Choroid plexus epithelial cell (primary cell): ENCODE measurements around the gene MAP2K7.

ENCODE experiments used
- DNase-seq: peaks from one replicate; pipeline ENCODE4 v3.0.0-alpha.2; 2010; ENCODE audit warnings: low read depth
- H3K4me3 ChIP-seq: 2 replicates; pipeline ENCODE4 v1.5.1; 2011; ENCODE audit warnings: low read depth, mild to moderate bottlenecking, control low read depth, low read length, moderate library complexity
- CTCF ChIP-seq: conservative IDR thresholded peaks from 2 replicates; pipeline ENCODE4 v1.5.1; 2011; ENCODE audit warnings: low read depth, mild to moderate bottlenecking, control low read depth, inconsistent platforms, low read length, moderate library complexity

Gene MAP2K7

DNA sequence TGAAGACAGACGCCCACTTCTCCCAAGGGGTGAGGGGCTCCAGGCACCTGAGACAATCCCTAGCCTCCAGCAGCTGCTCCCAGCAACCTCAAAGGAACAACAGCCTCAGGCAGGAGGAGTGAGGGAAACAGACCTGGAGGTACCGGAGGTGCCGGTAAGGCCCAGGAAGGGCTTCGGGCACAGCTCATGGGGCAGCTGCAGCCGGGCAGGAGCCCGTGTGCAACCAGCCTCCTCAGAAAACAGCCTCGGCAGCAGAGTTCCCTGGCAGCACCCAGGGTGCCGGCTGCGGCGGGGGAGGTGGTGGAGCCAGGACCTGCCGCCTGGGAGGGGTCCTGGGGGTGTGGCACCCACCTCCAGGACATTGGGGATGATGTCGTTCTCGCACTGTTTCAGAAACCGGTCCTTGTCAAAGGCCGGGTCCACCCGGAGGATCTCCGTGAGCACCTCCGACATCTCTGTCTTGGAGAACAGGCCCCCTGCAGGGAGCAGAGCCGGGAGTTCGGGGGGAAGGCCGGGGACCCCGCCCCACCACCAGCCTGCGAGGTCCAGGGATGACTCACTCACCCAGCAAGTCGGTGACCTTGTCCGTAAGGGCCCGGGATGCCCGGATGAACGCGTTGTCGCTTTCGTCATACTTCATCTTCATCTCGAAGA, 28.7 kb downstream of the MAP2K7 start:
- H3K4me3 ChIP-seq, result no peak overlapping the region
- no peak for TF ChIP-seq CTCF
- no peak for DNase-seq

DNA sequence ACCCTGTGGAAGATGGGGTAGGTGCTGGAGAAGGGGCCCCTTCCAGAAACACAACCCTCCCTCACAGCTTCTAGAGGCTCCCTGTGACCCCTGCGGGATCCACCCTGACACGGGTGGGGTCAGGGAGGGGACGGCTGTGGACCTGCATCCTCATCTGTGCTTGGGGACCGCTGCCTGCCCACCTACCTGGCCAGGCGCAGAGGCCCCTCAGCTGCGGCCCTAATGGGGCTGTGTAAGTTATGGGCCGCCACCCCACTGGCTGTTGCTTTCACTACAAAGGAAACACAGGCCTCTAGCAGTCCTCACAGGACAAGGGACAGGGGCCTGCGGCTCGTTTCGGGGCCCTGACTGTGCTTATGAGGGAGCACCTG, 29.2 kb downstream of the MAP2K7 start:
- no peak overlapping the region for H3K4me3 ChIP-seq
- no peak for DNase-seq
- TF ChIP-seq CTCF, result no peak

DNA sequence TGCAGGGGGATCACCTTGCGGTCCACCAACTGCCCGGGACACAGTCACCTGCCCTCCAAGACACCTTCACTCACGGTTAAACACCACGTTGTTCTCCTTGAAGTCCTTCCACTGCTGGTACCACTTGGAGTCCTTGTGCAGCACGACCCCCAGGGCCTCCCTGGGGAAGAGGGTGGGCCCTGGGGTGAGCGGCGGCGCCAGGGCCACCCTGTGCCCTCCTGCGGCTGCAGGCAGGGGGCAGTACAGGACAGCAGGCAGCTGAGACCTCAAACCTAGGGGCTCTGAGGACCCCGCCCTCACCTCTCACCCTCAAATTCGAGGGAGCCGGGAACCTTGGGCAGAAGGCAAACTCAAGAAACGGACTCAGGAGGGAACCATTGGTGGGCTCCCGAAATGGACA, 29.7 kb downstream of the MAP2K7 start:
- DNase-seq, result no peak
- H3K4me3 ChIP-seq, result no peak overlapping the region

GRCh38 chr19:7933828-7934725, 30.4 kb downstream of the MAP2K7 start:
- no peak for DNase-seq
- no peak for TF ChIP-seq CTCF
- H3K4me3 ChIP-seq, result no peak overlapping the region

More for the DNA sequence above, 29.7 kb downstream of the MAP2K7 start:
- peak; percentile 42 for TF ChIP-seq CTCF

DNA sequence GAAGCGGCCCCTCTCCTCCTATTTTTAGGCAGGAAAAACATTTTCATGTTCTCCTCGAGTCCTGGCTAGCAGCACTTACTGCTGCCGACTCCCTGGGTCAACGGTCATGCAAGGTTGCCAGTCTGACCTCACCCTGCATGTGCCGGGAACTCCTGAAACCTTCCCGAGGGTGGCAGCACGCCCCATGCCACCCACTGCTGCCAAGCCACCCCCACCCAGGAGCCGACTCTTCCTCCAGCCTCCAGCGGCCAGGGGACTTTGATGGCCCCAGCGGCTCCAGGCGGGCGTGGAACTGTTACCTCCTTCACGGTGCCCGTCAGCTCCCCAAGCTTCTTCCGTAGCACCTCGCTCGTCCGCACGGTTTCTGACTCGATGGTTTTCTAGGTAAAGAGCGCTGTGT, 31.1 kb downstream of the MAP2K7 start:
- H3K4me3 ChIP-seq, result no peak overlapping the region
- no peak for TF ChIP-seq CTCF
- DNase-seq, result no peak

GRCh38 chr19:7940841-7941240, 37.2 kb downstream of the MAP2K7 start:
- TF ChIP-seq CTCF, result no peak
- no peak overlapping the region for H3K4me3 ChIP-seq
- DNase-seq, result no peak
